Immature natural killer cell (primary cell): ENCODE data around the gene MELTF. TPM values are rescaled to one million over a fixed set of nuclear protein-coding genes. Genes with fewer than 3 reads are reported as not detected.

Source experiments
- DNase-seq, 3 donors: peaks; one replicate each; pipeline ENCODE4 v3.0.0; 2022; ENCODE audit warnings: mixed read lengths in 1 of 3
- H3K27ac Mint-ChIP-seq, 6 donors: one replicate each; pipeline ENCODE4 v1.8.0; 2020; ENCODE audit warnings: mixed read lengths in 6 of 6, mild to moderate bottlenecking in 5 of 6, inconsistent platforms in 4 of 6, moderate library complexity in 3 of 6
- H3K27me3 Mint-ChIP-seq, 3 donors: one replicate each; pipeline ENCODE4 v1.8.0; 2020 to 2021; ENCODE audit warnings: low read depth in 3 of 3, mild to moderate bottlenecking in 3 of 3, mixed read lengths in 3 of 3, moderate library complexity in 3 of 3, inconsistent platforms in 1 of 3
- H3K36me3 Mint-ChIP-seq, 3 donors: one replicate each; pipeline ENCODE4 v1.8.0; 2020; ENCODE audit warnings: mixed read lengths in 3 of 3, inconsistent platforms in 2 of 3, mild to moderate bottlenecking in 2 of 3
- H3K4me1 Mint-ChIP-seq, 2 donors: one replicate each; pipeline ENCODE4 v1.8.0; 2020; ENCODE audit warnings: inconsistent platforms in 2 of 2, mild to moderate bottlenecking in 2 of 2, mixed read lengths in 2 of 2, moderate library complexity in 1 of 2
- H3K4me3 Mint-ChIP-seq, 5 donors: one replicate each; pipeline ENCODE4 v1.8.0; 2020; ENCODE audit warnings: mild to moderate bottlenecking in 5 of 5, mixed read lengths in 5 of 5, inconsistent platforms in 3 of 5, moderate library complexity in 3 of 5
- H3K9me3 Mint-ChIP-seq, 6 donors: one replicate each; pipeline ENCODE4 v1.8.0; 2020; ENCODE audit warnings: mild to moderate bottlenecking in 6 of 6, mixed read lengths in 6 of 6, inconsistent platforms in 4 of 6, moderate library complexity in 3 of 6
- polyA plus RNA-seq, 3 donors: library from polyadenylated mRNA; unstranded; fragments of 300-500 nt; fragmentation: Illumina TruSeq; gene quantifications; one replicate each; pipeline ENCODE4 v1.2.3, GENCODE V29; 2021

MELTF gene
- polyA plus RNA-seq, 3 donors from 2014 or later: 1.1 to 1.3 TPM; not detected in 1

DNA sequence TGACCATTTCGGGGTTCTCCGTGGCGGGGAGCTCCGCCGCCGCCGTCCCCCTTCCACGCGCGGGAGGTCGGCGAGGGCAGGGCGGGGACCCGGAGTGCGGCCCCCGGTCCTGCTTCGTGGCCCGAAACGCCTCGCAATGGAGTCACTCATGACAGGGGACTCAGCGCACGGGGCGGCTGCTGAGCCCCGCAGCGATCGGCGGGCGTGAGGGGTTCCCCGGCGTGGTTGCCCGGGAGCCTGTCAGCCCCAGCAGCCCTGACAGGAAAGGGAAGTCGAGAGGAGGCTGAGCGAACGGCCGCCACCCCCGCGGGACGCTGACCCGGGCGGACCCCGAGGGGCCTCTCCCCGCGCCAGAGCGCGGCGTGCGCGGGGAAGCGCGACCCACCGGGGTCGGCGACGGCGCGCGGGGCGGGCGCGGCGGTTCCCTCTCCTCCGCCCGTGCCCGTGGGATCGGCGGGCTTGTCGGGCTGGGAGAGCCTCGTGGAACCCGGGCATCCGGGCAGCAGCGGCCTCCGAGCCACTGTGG lies 60.4 kb downstream of the MELTF start:
- Mint-ChIP-seq H3K4me3 (peak overlapping the region; percentile 55 to 83 (median 71)), H3K9me3 (no peaks in the 10 kb centered on the region), H3K4me1 (peaks cover 10 to 17% of the 10 kb centered on the region in 2 donors), H3K27ac (peak overlapping the region in 1 of 6 donors; percentile 24), H3K36me3 (no peaks in the 10 kb centered on the region), H3K27me3 (peaks cover 0 to 7% (median 2%) of the 10 kb centered on the region in 3 donors)
- peak; percentile 43 to 46 (median 46) for DNase-seq

DNA sequence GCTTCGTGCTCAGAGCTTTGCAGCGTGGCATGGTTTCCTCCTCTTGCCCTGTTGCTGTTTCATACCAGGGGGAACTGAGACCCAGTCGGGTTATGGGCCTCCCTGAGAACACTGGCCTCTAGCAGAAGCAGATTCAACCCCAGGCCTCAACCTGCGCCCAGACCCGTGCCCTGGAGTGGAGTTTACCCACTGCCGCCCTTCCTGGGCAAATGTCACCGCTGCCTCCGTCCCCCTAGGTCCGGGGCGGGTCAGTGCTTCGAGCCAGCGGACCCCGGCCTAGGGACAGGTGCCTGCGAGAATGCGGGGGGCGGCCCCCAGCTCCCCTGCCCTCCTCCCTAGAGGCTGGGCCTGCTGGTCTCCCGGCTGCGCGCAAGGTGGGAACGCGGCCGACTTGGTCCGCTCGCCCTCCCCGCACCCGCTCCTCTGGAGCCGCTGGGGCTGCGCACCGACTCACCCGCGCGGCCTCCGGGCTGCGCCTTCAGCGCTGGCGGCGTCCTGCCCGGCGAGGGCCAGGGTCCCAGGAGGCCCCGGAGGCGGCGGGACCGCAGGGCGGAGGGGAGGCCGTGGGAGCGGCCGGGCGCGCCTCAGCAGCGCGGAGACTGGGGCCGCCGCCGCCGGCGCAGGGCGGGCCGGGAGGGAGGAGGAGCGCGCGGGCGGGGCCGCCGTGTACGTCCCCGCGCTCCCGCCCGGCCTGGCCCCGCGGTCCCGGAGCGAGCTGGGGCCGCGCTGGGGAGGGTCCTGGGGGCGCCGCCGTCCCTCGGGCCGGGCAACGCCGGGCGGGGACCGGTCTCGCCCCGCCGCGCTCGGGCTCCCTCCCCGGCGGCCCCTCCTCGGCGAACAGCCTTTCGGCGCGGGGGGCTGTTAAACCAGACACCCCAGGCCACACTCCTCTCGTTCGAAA lies 61.1 kb downstream of the MELTF start, which contains the start of gene PIGZ:
Gene PIGZ, minus strand, starts transcription at position 601 of the 901 bp plus-strand sequence. CDS start 16,802 bp downstream, outside the sequence.
- Mint-ChIP-seq H3K36me3 (no peaks in the 10 kb centered on the region), H3K27me3 (peaks cover 0 to 7% (median 2%) of the 10 kb centered on the region in 3 donors), H3K4me1 (peaks cover 10 to 17% of the 10 kb centered on the region in 2 donors), H3K4me3 (peak within 1 kb of the TSS; percentile 74 to 83 (median 79)), H3K9me3 (no peaks in the 10 kb centered on the region), H3K27ac (peak within 1 kb of the TSS in 2 of 6 donors; percentile 24 to 40)
- peak; percentile 23 to 35 (median 34) for DNase-seq

DNA sequence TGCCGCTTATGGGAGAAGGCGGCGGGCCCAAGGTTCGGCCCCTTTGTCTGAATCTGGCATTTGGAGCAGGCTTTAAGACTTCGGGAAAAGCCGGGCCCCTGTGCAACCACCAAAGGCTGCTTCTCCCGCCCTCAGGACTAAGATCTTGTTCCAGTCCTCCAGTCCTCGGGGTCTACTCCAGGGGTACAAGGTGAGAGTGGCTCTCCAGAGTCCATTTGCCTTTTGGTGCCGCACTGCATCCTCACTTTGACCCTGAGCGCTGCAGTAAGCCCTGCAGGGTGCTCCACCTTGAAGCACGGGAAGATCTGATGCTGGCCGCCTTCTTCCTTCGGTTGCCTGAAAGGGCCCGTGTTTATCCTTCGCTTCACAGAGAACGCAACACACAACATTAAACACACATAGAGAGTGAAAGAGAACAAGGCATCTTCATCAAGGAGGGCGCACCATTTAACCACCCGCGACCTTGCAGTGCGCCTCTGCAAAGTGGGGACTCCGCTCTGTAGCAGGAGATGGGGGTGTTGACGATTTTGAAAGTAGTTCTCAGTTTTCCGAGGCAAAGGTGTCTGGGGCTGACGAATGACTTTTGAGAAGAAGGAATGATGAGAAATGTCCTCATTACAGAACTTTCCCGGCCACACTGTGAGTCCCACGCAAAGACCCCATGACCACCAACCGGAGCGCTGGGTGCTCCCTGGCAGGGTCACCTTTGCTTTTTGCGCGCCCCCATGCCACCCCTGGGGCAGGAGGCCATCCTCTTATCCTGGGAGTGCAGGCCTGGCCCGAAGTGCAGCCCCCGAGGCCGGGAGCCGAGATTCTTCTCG lies 62.0 kb downstream of the MELTF start:
- Mint-ChIP-seq H3K4me3 (peak overlapping the region; percentile 74 to 82 (median 79)), H3K4me1 (peaks cover 10 to 17% of the 10 kb centered on the region in 2 donors), H3K36me3 (no peaks in the 10 kb centered on the region), H3K27me3 (peaks cover 0 to 7% (median 2%) of the 10 kb centered on the region in 3 donors), H3K9me3 (no peaks in the 10 kb centered on the region), H3K27ac (no peak overlapping the region)
- no peak for DNase-seq

DNA sequence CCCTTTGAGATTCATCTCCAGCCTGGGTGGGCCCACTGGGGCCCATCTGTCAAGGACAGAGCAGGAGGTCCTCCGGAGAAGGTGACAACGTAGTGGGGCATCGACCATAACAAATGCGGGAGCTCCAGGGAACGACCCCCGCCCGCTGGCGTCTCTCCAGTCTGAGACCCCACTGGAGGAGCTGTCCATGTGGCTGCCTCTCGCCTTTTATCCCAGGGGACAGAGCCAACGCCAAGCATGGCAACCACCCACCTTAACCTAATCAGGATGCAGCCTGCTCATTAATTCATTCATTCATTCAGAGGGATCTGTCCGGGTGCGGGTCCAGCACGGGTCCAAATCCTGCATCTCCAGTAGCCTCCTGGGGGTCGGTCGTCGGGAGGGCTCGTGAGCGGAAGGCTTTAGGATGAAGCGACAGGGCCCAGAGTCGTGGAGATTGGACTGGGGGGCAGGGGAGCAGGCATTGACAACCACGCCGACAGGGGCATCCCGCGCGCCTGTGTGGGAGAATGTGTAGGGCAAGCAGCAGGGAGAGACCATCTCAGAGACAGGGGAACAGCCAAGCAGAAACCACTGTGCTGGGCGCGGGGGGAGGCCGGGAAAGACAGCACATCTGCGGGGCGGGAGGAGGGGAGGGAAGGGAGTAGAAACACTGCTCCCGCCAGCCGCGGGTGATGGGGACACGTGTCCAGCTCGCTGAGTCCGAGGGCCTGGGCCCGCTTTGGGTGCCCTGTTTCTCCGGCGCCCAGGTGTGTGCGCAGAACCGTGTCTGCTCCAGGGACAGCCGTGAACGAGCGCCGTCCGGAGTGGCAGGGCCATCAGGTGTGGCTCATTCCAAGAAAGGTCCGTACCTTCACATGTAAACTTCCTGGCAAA lies 62.9 kb downstream of the MELTF start:
- Mint-ChIP-seq H3K4me3 (peak overlapping the region in 4 of 5 donors; percentile 14 to 82 (median 56)), H3K9me3 (no peaks in the 10 kb centered on the region), H3K4me1 (peaks cover 10 to 17% of the 10 kb centered on the region in 2 donors), H3K36me3 (no peaks in the 10 kb centered on the region), H3K27me3 (peaks cover 0 to 7% (median 2%) of the 10 kb centered on the region in 3 donors), H3K27ac (no peak overlapping the region)
- no peak for DNase-seq

DNA sequence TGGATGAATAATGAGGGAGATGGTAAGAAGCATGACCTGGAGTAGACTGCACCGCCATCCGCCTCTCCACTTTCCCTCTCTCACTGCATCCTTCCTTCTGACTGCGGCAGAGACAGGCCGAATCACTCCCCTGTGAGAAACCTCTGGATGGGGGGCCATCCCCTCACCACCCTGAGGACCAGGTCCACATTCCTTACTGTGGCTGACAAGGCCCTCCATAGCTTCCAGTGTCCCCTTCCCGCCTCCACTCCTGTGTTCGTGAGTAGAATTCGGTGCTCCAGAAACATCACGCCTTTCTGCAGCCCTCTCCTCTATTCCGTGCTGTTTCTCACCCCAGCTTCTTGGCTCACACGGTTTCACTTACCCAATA lies 63.8 kb downstream of the MELTF start:
- H3K9me3 Mint-ChIP-seq: no peaks in the 10 kb centered on the region
- no peak for DNase-seq
- no peak overlapping the region for H3K4me3 Mint-ChIP-seq
- H3K27ac Mint-ChIP-seq: no peak overlapping the region
- H3K27me3 Mint-ChIP-seq: peaks cover 1 to 5% (median 2%) of the 10 kb centered on the region in 3 donors
- H3K36me3 Mint-ChIP-seq: no peaks in the 10 kb centered on the region
- H3K4me1 Mint-ChIP-seq: peaks cover 10 to 16% of the 10 kb centered on the region in 2 donors

DNA sequence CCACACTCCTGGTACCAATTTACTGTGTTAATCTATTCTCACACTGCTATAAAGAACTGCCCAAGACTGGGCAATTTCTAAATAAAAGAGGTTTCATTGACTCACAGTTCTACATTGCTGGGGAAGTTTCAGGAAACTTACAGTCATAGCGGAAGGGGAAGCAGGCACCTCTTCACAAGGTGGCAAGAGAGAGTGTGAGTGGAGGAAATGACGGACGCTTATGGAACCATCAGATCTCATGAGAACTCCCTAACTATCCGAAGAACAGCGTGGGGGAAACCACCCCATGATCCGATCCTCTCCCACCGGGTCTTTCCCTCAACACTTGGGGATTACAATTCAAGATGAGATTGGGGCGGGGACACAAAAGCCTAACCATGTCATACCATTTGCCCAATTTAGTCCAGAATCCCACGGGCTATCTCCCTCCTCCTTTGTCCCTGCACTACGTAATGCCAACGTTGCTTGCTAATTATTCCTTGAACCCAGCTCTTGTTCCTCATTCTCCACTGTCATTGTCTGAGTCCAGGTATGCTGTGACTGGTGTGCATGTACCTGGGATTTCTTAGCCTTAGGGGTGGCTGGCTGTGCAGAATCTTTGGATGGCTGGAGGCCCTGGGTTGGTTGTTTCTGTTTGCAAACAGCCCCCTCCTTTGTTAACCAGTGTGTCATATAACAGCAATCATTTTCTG lies 64.4 kb downstream of the MELTF start:
- Mint-ChIP-seq H3K4me3 (no peak overlapping the region), H3K27me3 (peaks cover 0 to 1% (median under 1%) of the 10 kb centered on the region in 3 donors), H3K9me3 (no peaks in the 10 kb centered on the region), H3K4me1 (peaks cover 10% of the 10 kb centered on the region in 2 donors), H3K27ac (no peak overlapping the region), H3K36me3 (no peaks in the 10 kb centered on the region)
- no peak for DNase-seq

DNA sequence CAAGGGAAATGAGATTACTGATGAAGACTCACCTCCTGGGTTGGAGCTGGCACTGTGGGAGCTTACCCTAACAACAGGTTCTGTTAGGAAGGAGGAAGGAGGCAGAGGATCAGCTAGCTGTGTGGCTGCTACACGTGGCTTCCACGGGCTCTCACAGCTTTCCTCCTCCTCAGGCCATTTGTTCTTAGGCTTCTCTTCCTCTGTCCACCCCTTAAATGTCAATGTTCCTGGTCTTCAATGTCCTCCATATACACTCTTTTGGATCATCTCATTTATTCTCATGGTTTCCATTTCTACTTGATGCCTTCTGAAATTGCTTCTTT lies 66.0 kb downstream of the MELTF start:
- H3K27me3 Mint-ChIP-seq: peaks cover 0 to 1% (median 0%) of the 10 kb centered on the region in 3 donors
- no peak overlapping the region for H3K4me3 Mint-ChIP-seq
- H3K36me3 Mint-ChIP-seq: no peaks in the 10 kb centered on the region
- no peak overlapping the region for H3K27ac Mint-ChIP-seq
- H3K4me1 Mint-ChIP-seq: peaks cover 9 to 10% of the 10 kb centered on the region in 2 donors
- no peak for DNase-seq
- H3K9me3 Mint-ChIP-seq: no peaks in the 10 kb centered on the region

DNA sequence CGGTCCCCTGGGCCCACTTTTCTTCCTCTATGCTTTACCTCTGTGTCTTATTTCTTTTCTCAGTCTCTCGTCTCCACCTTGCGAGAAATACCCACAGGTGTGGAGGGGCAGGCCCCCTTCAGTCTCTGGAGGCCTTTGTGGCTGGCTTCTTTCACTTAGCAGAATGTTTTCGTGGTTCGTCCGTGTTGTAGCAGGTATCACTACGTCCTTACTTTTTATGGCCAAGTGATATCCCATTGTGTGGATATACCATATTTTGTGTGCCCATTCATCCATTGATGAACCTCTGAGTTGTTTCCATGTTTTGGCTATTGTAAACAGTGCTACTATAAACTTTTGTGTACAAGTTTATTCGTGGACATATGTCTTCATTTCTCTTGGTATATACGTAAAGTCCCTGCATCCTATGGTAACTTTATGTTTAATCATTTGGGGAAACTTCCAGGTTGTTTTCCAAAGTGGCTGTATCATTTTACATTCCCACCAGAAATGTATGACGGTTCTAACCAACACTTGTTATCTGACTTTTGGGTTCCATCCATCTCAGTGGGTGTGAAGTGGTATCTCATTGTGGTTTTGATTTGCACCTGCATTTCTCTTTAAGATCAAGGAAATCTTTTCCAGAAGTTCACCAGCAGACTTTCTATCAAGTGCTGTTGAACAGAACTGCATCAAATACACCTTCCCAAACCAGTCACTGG lies 66.5 kb downstream of the MELTF start:
- Mint-ChIP-seq H3K27ac (no peak overlapping the region), H3K4me3 (no peak overlapping the region), H3K27me3 (peaks cover 0 to 1% (median 0%) of the 10 kb centered on the region in 3 donors), H3K4me1 (peaks cover 7 to 8% of the 10 kb centered on the region in 2 donors), H3K36me3 (no peaks in the 10 kb centered on the region), H3K9me3 (no peaks in the 10 kb centered on the region)
- DNase-seq: no peak

DNA sequence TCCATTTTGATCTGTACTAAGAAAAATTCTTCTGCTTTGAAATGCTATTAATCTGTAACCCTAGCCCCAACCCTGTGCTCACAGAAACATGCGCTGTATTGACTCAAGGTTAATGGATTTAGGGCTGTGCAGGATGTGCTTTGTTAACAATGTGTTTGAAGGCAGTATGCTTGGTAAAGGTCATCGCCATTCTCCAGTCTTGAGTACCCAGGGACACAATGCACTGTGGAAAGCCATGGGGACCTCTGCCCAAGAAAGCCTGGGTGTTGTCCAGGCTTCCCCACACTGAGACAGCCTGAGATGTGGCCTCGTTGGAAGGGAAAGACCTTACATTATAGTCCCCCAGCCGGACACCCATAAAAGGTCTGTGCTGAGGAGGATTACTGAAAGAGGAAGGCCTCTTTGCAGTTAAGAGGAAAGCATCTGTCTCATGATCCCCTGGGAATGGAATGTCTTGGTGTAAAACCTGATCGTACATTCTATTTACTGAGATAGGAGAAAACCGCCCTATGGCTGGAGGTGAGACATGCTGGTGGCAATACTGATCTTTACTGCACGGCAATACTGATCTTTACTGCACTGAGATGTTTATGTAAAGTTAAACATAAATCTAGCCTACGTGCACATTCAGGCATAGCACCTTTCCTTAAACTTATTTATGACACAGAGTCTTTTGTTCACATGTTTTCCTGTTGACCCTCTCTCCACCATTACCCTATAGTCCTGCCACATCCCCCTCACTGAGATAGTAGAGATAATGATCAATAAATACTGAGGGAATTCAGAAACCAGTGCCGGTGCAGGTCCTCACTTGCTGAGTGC lies 67.3 kb downstream of the MELTF start:
- H3K27ac Mint-ChIP-seq: no peak overlapping the region
- peaks cover 0 to under 1% of the 10 kb centered on the region in 2 donors for H3K4me1 Mint-ChIP-seq
- no peak for DNase-seq
- H3K36me3 Mint-ChIP-seq: no peaks in the 10 kb centered on the region
- no peaks in the 10 kb centered on the region for H3K9me3 Mint-ChIP-seq
- H3K4me3 Mint-ChIP-seq: no peak overlapping the region
- H3K27me3 Mint-ChIP-seq: peaks cover 0 to 1% (median 0%) of the 10 kb centered on the region in 3 donors

DNA sequence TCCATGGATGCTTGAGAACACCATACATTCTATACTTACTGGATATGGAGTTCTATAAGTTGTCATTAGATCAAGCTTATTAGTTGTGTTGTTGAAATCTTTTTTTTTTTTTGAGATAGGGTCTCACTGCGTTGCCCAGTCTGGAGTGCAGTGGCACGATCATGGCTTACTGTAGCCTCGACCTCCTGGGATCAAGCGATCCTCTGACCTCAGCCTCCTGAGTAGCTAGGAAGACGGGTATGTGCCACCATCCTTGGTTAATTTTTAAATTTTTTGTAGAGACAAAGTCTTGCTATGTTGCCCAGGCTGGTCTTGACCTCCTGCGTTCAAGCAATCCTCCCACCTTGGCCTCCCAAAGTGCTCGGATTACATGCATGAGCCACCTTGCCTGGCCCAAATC lies 74.8 kb downstream of the MELTF start:
- Mint-ChIP-seq H3K27me3 (no peaks in the 10 kb centered on the region), H3K36me3 (no peaks in the 10 kb centered on the region), H3K27ac (no peak overlapping the region), H3K4me1 (no peaks in the 10 kb centered on the region), H3K4me3 (no peak overlapping the region), H3K9me3 (no peaks in the 10 kb centered on the region)
- no peak for DNase-seq
